Left ventricle myocardium inferior (tissue), 1 donor: ENCODE results near the gene CDC25C. TPM values are rescaled to one million over a fixed set of nuclear protein-coding genes. Genes with fewer than 3 reads are reported as not detected.
"Not testable (repeated sequence)": the region's sequence is repeated elsewhere in the genome, so short reads cannot be mapped to it uniquely, and the experiment has no call there.

Experiments used
- DNase-seq: peaks from one replicate; pipeline ENCODE4 v3.0.0-alpha.2; 2020
- H3K27ac ChIP-seq: fragments of 200-600 bp; replicated peaks from 2 replicates; pipeline ENCODE4 v1.8.0; 2021
- H3K27me3 ChIP-seq: fragments of 200-600 bp; 2 replicates; pipeline ENCODE4 v1.8.0; 2021; ENCODE audit warnings: low read depth
- H3K36me3 ChIP-seq: fragments of 200-600 bp; 2 replicates; pipeline ENCODE4 v1.8.0; 2021
- H3K4me1 ChIP-seq: fragments of 200-600 bp; 2 replicates; pipeline ENCODE4 v1.8.0; 2021
- H3K4me3 ChIP-seq: fragments of 200-600 bp; 2 replicates; pipeline ENCODE4 v1.8.0; 2021; ENCODE audit warnings: mild to moderate bottlenecking, moderate library complexity
- H3K9me3 ChIP-seq: fragments of 200-600 bp; replicated peaks from 2 replicates; pipeline ENCODE4 v1.8.0; 2021
- intact Hi-C: fragments of 100-400 bp; cut with micrococcal nuclease; formaldehyde crosslinking; loops from one replicate; pipeline ENCODE4 v1.11.0; 2022
- total RNA-seq: library from RNA; stranded (reverse); fragmentation: NEBNext Ultra II Directional; extraction: Animal tissue kit (Norgen Biotek cat#: 25700); gene quantifications from one replicate; pipeline ENCODE4 v1.2.1, GENCODE V29; 2021
- TF ChIP-seq, protein P1 (sequence below): fragments of 200-600 bp; IDR thresholded peaks from 2 replicates; pipeline ENCODE4 v1.8.0; 2021; ENCODE audit warnings: antibody characterized with exemption, mild to moderate bottlenecking, borderline replicate concordance
- donor health status: DM: no; HTN: yes; CAD: no; lungs with severe emphysema.

The CDC25C gene
- total RNA-seq, 1 donor from 2014 or later: not detected

GRCh38 chr5:138264183-138264582 is 67.4 kb downstream of the CDC25C start:
- no peaks in the 10 kb centered on the region for H3K4me1 ChIP-seq
- TF ChIP-seq, protein P1, sequence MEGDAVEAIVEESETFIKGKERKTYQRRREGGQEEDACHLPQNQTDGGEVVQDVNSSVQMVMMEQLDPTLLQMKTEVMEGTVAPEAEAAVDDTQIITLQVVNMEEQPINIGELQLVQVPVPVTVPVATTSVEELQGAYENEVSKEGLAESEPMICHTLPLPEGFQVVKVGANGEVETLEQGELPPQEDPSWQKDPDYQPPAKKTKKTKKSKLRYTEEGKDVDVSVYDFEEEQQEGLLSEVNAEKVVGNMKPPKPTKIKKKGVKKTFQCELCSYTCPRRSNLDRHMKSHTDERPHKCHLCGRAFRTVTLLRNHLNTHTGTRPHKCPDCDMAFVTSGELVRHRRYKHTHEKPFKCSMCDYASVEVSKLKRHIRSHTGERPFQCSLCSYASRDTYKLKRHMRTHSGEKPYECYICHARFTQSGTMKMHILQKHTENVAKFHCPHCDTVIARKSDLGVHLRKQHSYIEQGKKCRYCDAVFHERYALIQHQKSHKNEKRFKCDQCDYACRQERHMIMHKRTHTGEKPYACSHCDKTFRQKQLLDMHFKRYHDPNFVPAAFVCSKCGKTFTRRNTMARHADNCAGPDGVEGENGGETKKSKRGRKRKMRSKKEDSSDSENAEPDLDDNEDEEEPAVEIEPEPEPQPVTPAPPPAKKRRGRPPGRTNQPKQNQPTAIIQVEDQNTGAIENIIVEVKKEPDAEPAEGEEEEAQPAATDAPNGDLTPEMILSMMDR: no peak
- DNase-seq: no peak
- no peak overlapping the region for H3K27ac ChIP-seq
- no peaks in the 10 kb centered on the region for H3K36me3 ChIP-seq
- peaks cover 19% of the 10 kb centered on the region for H3K27me3 ChIP-seq
- H3K4me3 ChIP-seq: no peak overlapping the region
- intact Hi-C loops: no loop called here
- H3K9me3 ChIP-seq: no peaks in the 10 kb centered on the region

DNA sequence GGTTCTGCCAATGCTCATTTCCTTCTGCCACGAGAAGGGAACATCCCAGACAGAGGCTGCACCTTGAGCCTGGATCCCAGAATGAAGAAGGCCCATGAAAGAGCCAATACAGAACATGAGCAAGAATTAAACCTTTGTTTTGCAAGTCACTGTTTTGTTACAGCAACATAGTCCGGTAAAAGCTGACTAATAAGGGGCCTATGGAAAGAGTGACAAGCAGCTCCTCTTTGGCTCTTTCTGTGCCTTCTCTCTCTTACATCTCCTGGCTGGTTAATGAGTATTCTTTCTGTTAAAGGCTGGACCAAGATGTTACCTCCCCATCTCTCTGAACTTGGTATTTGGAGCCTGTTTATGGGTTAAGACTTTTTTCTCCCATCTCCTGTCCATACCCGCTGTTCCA is 68.0 kb downstream of the CDC25C start:
- Histone ChIP-seq H3K4me3 (no peak overlapping the region), H3K27ac (no peak overlapping the region), H3K4me1 (no peaks in the 10 kb centered on the region), H3K27me3 (peaks cover 19% of the 10 kb centered on the region), H3K9me3 (no peaks in the 10 kb centered on the region), H3K36me3 (no peaks in the 10 kb centered on the region)
- DNase-seq: no peak
- intact Hi-C loops: no loop called here
- TF ChIP-seq, protein P1: no peak

DNA sequence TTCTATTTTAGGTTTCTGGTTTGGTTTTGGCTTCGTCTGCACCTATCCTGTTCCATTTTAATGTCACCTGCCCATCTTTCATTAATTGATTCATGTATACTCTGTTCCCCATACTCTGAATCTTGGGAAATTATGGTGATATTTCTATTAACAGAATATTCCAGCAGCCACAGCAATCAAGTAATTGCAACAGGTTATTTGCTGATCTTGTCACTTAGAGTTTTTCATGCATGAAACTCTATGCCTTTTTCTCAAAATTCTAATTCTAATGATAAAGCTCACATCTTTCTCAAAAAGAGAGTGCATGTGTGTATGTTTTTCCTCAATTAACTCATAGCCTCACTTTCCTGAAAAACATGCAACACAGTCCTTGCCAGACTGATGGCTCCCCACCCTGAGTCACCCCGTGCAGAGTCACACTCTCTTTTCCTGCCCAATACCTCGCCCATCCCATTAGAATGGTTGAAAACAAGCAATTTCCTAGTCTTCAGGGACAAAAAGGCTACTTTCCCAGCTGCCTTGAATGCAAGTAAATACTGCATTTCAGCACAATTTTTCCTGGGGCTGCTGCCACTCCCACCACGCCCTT is 72.8 kb downstream of the CDC25C start:
- intact Hi-C loops: no loop called here

DNA sequence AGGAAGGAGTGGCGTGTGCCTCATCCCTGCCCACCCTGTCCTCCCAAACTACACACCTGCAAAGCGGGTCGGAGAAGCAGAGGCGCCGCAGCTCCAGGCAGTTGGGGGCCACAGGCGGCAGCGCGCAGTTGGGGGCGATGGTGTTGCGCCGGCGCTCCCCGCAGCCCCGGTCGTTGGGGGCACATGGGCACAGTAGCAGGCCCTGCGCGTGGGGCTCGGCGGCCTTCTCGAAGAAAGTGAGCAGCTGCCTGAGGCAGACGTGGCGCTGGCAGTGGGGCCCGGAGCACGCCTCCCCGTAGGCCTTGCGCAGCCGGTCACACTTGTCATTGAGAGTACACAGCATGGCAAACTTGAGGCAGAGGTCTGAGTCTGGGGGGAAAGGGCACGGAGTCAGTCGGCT is 74.0 kb downstream of the CDC25C start:
- Histone ChIP-seq H3K27ac (no peak overlapping the region), H3K4me1 (no peaks in the 10 kb centered on the region), H3K36me3 (no peaks in the 10 kb centered on the region), H3K9me3 (no peaks in the 10 kb centered on the region), H3K27me3 (peaks cover 13% of the 10 kb centered on the region), H3K4me3 (no peak overlapping the region)
- DNase-seq: no peak
- intact Hi-C loops: no loop called here
- TF ChIP-seq, protein P1: no peak

More for the DNA sequence above, 72.8 kb downstream of the CDC25C start:
- no peaks in the 10 kb centered on the region for H3K36me3 ChIP-seq
- no peak overlapping the region for H3K4me3 ChIP-seq
- TF ChIP-seq, protein P1: no peak
- H3K27ac ChIP-seq: no peak overlapping the region
- no peaks in the 10 kb centered on the region for H3K9me3 ChIP-seq
- DNase-seq: no peak
- peaks cover 6% of the 10 kb centered on the region for H3K27me3 ChIP-seq
- no peaks in the 10 kb centered on the region for H3K4me1 ChIP-seq

DNA sequence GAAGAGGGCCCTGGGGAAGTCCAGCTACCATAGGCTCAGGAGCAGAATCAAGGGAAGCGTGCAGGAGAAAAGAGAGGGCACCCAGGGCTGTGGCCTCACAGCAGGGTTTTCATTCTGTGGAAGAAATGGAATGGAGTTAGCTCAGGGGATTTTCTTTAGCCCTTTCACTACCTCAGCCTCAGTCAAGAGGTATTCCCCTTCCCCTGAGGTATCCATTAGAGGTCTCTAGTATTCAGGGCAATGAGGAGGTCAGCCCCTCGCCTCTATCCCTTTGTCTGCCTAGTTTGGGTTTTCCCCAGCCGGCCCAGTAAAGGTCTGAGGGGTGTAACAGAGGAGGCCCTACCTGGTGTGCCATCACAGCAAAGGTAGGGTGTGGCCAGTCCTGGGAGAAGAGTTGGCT is 78.7 kb downstream of the CDC25C start:
- Histone ChIP-seq H3K27ac (no peak overlapping the region), H3K27me3 (peaks cover 13% of the 10 kb centered on the region), H3K4me3 (no peak overlapping the region), H3K9me3 (no peaks in the 10 kb centered on the region), H3K36me3 (no peaks in the 10 kb centered on the region), H3K4me1 (no peaks in the 10 kb centered on the region)
- DNase-seq: no peak
- intact Hi-C loops: no loop called here
- TF ChIP-seq, protein P1: no peak

- DNase-seq, H3K27me3 ChIP-seq, H3K36me3 ChIP-seq, H3K4me3 ChIP-seq, H3K4me1 ChIP-seq, H3K27ac ChIP-seq, intact Hi-C loops, H3K9me3 ChIP-seq: not testable (repeated sequence)
These were observed 83.8 kb downstream of the CDC25C start for GRCh38 chr5:138247800-138248199.
